ENCODE data around the gene MTFP1. TPM values are rescaled to one million over a fixed set of nuclear protein-coding genes. Genes with fewer than 3 reads are reported as not detected.
"Not testable (repeated sequence)": the region's sequence is repeated elsewhere in the genome, so short reads cannot be mapped to it uniquely, and the experiment has no call there.

MTFP1 gene
- total RNA-seq, 1 experiment from 2014 or later = 86.9 TPM

- Histone ChIP-seq H3K27ac (ENCODE audit: low read depth, low read length, poor library complexity, severe bottlenecking) (no peak overlapping the region), H3K27me3 (replicated peaks; ENCODE audit: insufficient read depth, low read depth, low read length, poor library complexity) (no peaks in the 10 kb centered on the region), H3K36me3 (ENCODE audit: insufficient read depth, low read length, poor library complexity, severe bottlenecking) (no peaks in the 10 kb centered on the region), H3K9me3 (ENCODE audit: low read depth, low read length, poor library complexity, severe bottlenecking) (no peaks in the 10 kb centered on the region), H3K4me3 (ENCODE audit: low read depth, low read length, poor library complexity, severe bottlenecking) (no peak overlapping the region), H3K4me1 (ENCODE audit: insufficient read depth, low read length, poor library complexity, severe bottlenecking) (peaks cover 20% of the 10 kb centered on the region)
- ChIA-PET POLR2A (ENCODE audit: low non-redundant PET) (interaction anchor here (1.0 kb wide), 1 partner anchor 10 kb away, joined by 3 read pairs; no protein-coding TSS in a partner anchor), CTCF (interaction anchor here (0.9 kb wide), 1 partner anchor 310 kb away, joined by 4 read pairs; no protein-coding TSS in a partner anchor)
- BruUV-seq (replicated peaks) = no TSS peak
- intact Hi-C loops (cut with micrococcal nuclease; ENCODE audit: unreplicated experiment) = loop anchor here (1.0 to 10.0 kb wide), 3 partner anchors 39 to 310 kb away; partner anchors contain the start of gene TCN2
- TF ChIP-seq, protein P1, sequence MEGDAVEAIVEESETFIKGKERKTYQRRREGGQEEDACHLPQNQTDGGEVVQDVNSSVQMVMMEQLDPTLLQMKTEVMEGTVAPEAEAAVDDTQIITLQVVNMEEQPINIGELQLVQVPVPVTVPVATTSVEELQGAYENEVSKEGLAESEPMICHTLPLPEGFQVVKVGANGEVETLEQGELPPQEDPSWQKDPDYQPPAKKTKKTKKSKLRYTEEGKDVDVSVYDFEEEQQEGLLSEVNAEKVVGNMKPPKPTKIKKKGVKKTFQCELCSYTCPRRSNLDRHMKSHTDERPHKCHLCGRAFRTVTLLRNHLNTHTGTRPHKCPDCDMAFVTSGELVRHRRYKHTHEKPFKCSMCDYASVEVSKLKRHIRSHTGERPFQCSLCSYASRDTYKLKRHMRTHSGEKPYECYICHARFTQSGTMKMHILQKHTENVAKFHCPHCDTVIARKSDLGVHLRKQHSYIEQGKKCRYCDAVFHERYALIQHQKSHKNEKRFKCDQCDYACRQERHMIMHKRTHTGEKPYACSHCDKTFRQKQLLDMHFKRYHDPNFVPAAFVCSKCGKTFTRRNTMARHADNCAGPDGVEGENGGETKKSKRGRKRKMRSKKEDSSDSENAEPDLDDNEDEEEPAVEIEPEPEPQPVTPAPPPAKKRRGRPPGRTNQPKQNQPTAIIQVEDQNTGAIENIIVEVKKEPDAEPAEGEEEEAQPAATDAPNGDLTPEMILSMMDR (conservative IDR thresholded peaks at IDR 0.05; ENCODE audit: low read depth, low read length) = no peak
- TF ChIP-seq EZH2 (IDR thresholded peaks at IDR 0.05; ENCODE audit: borderline replicate concordance, low read depth, low read length, poor library complexity, severe bottlenecking) = no peak
- no peak for DNase-seq (ENCODE audit: low spot score)
Measured at GRCh38 chr22:30445438-30446145, 20.0 kb downstream of the MTFP1 start.

GRCh38 chr22:30447656-30448055 is 22.1 kb downstream of the MTFP1 start:
- intact Hi-C loops (cut with micrococcal nuclease; ENCODE audit: unreplicated experiment) = loop anchor here (10.0 kb wide), 1 partner anchor 157 kb away; the partner anchor contains the start of gene TCN2
- BruUV-seq (replicated peaks) = no TSS peak
- Histone ChIP-seq H3K27ac (ENCODE audit: low read depth, low read length, poor library complexity, severe bottlenecking) (no peak overlapping the region), H3K27me3 (replicated peaks; ENCODE audit: insufficient read depth, low read depth, low read length, poor library complexity) (no peaks in the 10 kb centered on the region), H3K4me3 (ENCODE audit: low read depth, low read length, poor library complexity, severe bottlenecking) (no peak overlapping the region), H3K9me3 (ENCODE audit: low read depth, low read length, poor library complexity, severe bottlenecking) (no peaks in the 10 kb centered on the region), H3K36me3 (ENCODE audit: insufficient read depth, low read length, poor library complexity, severe bottlenecking) (no peaks in the 10 kb centered on the region), H3K4me1 (ENCODE audit: insufficient read depth, low read length, poor library complexity, severe bottlenecking) (peaks cover 12% of the 10 kb centered on the region)
- no peak for DNase-seq (ENCODE audit: low spot score)
- no peak for TF ChIP-seq EZH2 (IDR thresholded peaks at IDR 0.05; ENCODE audit: borderline replicate concordance, low read depth, low read length, poor library complexity, severe bottlenecking)
- TF ChIP-seq, protein P1 (conservative IDR thresholded peaks at IDR 0.05; ENCODE audit: low read depth, low read length) = no peak
- POLR2A ChIA-PET (ENCODE audit: low non-redundant PET) = no interaction called here
- CTCF ChIA-PET = no interaction called here

- H3K4me1 ChIP-seq (ENCODE audit: insufficient read depth, low read length, poor library complexity, severe bottlenecking); H3K27me3 ChIP-seq (replicated peaks; ENCODE audit: insufficient read depth, low read depth, low read length, poor library complexity); CTCF ChIA-PET; intact Hi-C loops (cut with micrococcal nuclease; ENCODE audit: unreplicated experiment); H3K4me3 ChIP-seq (ENCODE audit: low read depth, low read length, poor library complexity, severe bottlenecking); H3K9me3 ChIP-seq (ENCODE audit: low read depth, low read length, poor library complexity, severe bottlenecking); H3K27ac ChIP-seq (ENCODE audit: low read depth, low read length, poor library complexity, severe bottlenecking); DNase-seq (ENCODE audit: low spot score); H3K36me3 ChIP-seq (ENCODE audit: insufficient read depth, low read length, poor library complexity, severe bottlenecking); BruUV-seq (replicated peaks); POLR2A ChIA-PET (ENCODE audit: low non-redundant PET): not testable (repeated sequence)
Measured at GRCh38 chr22:30451488-30451887, 25.9 kb downstream of the MTFP1 start.

GRCh38 chr22:30452861-30453260 is 27.3 kb downstream of the MTFP1 start:
- H3K36me3 ChIP-seq (ENCODE audit: insufficient read depth, low read length, poor library complexity, severe bottlenecking) = no peaks in the 10 kb centered on the region
- BruUV-seq (replicated peaks) = no TSS peak
- no peaks in the 10 kb centered on the region for H3K27me3 ChIP-seq (replicated peaks; ENCODE audit: insufficient read depth, low read depth, low read length, poor library complexity)
- ChIA-PET POLR2A (ENCODE audit: low non-redundant PET) (no interaction called here), CTCF (no interaction called here)
- H3K4me3 ChIP-seq (ENCODE audit: low read depth, low read length, poor library complexity, severe bottlenecking) = no peak overlapping the region
- no peak for DNase-seq (ENCODE audit: low spot score)
- intact Hi-C loops (cut with micrococcal nuclease; ENCODE audit: unreplicated experiment) = no loop called here
- no peak overlapping the region for H3K27ac ChIP-seq (ENCODE audit: low read depth, low read length, poor library complexity, severe bottlenecking)
- no peaks in the 10 kb centered on the region for H3K4me1 ChIP-seq (ENCODE audit: insufficient read depth, low read length, poor library complexity, severe bottlenecking)
- H3K9me3 ChIP-seq (ENCODE audit: low read depth, low read length, poor library complexity, severe bottlenecking) = no peaks in the 10 kb centered on the region
- no peak for TF ChIP-seq EZH2 (IDR thresholded peaks at IDR 0.05; ENCODE audit: borderline replicate concordance, low read depth, low read length, poor library complexity, severe bottlenecking)
- TF ChIP-seq, protein P1 (conservative IDR thresholded peaks at IDR 0.05; ENCODE audit: low read depth, low read length) = no peak
